Tibial artery (tissue), 4 donors: ENCODE measurements around the gene SKAP1.

Experiments used
- DNase-seq, 2 donors: peaks; one replicate each; pipeline ENCODE4 v3.0.0-alpha.2; 2019
- H3K27ac ChIP-seq, 2 donors: fragments of 200-600 bp; sonication (generic) in 1 of 2; 1 replicate in 1 of 2; 2 replicates in 1 of 2; pipeline ENCODE4 v1.5.1; 2018 to 2019; ENCODE audit warnings: mild to moderate bottlenecking in 1 of 2
- H3K27me3 ChIP-seq, 2 donors: fragments of 200-600 bp; sonication (generic) in 1 of 2; one replicate each; pipeline versions ENCODE4 v1.5.1 to v1.6.0; 2016 to 2019
- H3K36me3 ChIP-seq, 3 donors: fragments of 200-600 bp; sonication (generic) in 2 of 3; one replicate each; pipeline ENCODE4 v1.5.1; 2016 to 2019; ENCODE audit warnings: mild to moderate bottlenecking in 2 of 3
- H3K4me1 ChIP-seq, 4 donors: fragments of 200-600 bp; sonication (generic) in 2 of 4; 1 replicate in 3 of 4; 2 replicates in 1 of 4; pipeline ENCODE4 v1.5.1; 2016 to 2019
- H3K4me3 ChIP-seq, 2 donors: fragments of 200-600 bp; sonication (generic) in 1 of 2; 1 replicate in 1 of 2; 2 replicates in 1 of 2; pipeline ENCODE4 v1.5.1; 2018 to 2019; ENCODE audit warnings: mild to moderate bottlenecking in 2 of 2
- H3K9me3 ChIP-seq, 3 donors: fragments of 200-600 bp; sonication (generic) in 1 of 3; one replicate each; pipeline ENCODE4 v1.5.1; 2016 to 2019
- intact Hi-C: fragments of 100-400 bp; cut with DNase I; formaldehyde crosslinking; loops from one replicate; pipeline ENCODE4 v1.15.0; 2023; ENCODE audit warnings: low total_unique reads
- TF ChIP-seq, protein P1 (sequence below), 2 experiments: fragments of 200-600 bp in 1 of 2; fragments of 450-650 bp in 1 of 2; IDR thresholded peaks; one replicate each; pipeline ENCODE4 v1.5.1; 2017 to 2019; ENCODE audit warnings: antibody characterized with exemption in 2 of 2, mild to moderate bottlenecking in 1 of 2, moderate library complexity in 1 of 2

SKAP1 gene

DNA sequence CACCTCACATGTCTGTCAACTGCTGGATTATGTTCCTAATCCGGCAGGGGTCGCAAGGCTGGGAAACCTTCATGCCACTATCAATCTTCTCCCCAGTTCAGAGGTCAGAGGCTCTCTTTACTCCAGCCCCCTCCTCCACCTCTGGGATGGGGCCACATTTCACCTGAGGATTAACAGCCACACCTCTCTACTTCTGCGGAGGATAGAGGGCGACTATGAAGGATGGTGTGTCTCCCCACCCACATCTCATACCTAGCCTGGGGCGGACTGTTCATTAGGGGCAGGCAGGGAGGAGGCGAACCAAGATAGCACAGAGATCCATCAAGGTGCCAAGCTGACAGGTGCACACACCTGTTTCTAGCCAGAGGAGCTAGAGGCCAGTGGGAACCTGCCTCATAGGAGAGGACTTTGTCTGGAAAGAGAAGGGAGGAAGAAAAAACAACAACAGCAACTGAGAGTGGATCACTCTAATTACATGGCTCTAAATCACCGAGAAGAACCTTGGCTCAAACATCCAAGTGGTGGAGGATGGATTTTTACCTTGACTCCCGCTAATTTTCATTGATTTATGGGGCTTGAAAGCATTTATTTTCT, 41.9 kb upstream of the SKAP1 start:
- H3K27ac ChIP-seq, result no peak overlapping the region
- H3K27me3 ChIP-seq, result peaks cover 0 to 53% of the 10 kb centered on the region in 2 donors
- H3K4me3 ChIP-seq, result no peak overlapping the region
- H3K4me1 ChIP-seq, result no peaks in the 10 kb centered on the region
- no peak for DNase-seq
- H3K36me3 ChIP-seq, result no peaks in the 10 kb centered on the region
- intact Hi-C loops, result no loop called here
- TF ChIP-seq, protein P1, sequence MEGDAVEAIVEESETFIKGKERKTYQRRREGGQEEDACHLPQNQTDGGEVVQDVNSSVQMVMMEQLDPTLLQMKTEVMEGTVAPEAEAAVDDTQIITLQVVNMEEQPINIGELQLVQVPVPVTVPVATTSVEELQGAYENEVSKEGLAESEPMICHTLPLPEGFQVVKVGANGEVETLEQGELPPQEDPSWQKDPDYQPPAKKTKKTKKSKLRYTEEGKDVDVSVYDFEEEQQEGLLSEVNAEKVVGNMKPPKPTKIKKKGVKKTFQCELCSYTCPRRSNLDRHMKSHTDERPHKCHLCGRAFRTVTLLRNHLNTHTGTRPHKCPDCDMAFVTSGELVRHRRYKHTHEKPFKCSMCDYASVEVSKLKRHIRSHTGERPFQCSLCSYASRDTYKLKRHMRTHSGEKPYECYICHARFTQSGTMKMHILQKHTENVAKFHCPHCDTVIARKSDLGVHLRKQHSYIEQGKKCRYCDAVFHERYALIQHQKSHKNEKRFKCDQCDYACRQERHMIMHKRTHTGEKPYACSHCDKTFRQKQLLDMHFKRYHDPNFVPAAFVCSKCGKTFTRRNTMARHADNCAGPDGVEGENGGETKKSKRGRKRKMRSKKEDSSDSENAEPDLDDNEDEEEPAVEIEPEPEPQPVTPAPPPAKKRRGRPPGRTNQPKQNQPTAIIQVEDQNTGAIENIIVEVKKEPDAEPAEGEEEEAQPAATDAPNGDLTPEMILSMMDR (IDR thresholded peaks at IDR 0.05), result no peak
- no peaks in the 10 kb centered on the region for H3K9me3 ChIP-seq

DNA sequence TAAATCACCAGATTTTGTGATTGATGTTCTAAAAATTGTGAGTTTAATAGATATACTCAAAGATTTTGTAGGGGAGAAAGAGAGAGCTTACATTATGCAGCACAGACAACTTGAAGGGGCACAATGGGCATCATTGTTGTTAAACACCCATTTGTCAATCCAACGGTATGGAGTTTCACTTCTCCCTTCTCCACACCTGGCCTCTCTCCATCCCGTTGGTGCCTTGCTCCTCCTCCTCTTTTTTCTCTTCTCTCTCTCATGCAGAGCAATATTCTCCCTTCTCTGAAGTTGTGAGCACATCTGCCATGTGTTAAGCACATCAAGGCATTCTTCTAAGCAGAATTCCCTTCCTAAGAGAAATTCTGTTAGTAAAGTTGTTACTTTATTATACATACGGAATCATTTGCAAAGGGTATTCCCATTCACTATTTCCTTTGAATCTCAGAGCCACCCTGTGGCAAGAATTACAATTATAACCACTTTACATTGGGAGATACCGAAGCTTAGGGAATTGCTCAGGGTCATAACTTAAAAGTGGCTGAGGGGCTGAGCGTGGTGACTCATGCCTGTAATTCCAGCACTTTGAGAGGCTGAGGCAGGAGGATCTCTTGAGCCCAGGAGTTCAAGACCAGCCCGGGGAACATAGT, 40.5 kb upstream of the SKAP1 start:
- Histone ChIP-seq H3K4me1 (no peaks in the 10 kb centered on the region), H3K27me3 (peaks cover 0 to 63% of the 10 kb centered on the region in 2 donors), H3K4me3 (no peak overlapping the region), H3K36me3 (no peaks in the 10 kb centered on the region), H3K9me3 (no peaks in the 10 kb centered on the region), H3K27ac (no peak overlapping the region)
- no peak for DNase-seq
- TF ChIP-seq, protein P1 (IDR thresholded peaks at IDR 0.05), result no peak
- intact Hi-C loops, result no loop called here

DNA sequence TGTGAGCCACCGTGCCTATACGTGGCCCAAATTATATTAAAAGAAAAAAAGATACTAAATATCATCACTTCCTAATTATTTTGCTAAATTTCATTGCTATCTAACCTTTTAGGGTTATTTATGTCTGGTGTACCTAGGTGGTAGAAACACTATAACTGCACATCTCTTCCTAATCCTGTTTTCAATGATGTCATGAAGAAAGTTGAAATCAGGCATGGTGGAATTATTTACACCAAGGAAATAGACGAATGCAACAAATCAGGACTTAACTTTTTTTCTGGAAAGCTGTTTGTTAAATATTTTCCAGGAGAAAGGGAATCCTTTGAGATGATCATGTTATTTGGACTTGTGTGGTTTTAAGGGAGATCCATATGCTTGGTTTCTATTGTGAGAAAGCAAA, 39.2 kb upstream of the SKAP1 start:
- Histone ChIP-seq H3K9me3 (no peaks in the 10 kb centered on the region), H3K4me1 (no peaks in the 10 kb centered on the region), H3K27ac (no peak overlapping the region), H3K36me3 (no peaks in the 10 kb centered on the region), H3K27me3 (peaks cover 0 to 68% of the 10 kb centered on the region in 2 donors), H3K4me3 (no peak overlapping the region)
- DNase-seq, result no peak
- intact Hi-C loops, result no loop called here
- TF ChIP-seq, protein P1 (IDR thresholded peaks at IDR 0.05), result no peak

DNA sequence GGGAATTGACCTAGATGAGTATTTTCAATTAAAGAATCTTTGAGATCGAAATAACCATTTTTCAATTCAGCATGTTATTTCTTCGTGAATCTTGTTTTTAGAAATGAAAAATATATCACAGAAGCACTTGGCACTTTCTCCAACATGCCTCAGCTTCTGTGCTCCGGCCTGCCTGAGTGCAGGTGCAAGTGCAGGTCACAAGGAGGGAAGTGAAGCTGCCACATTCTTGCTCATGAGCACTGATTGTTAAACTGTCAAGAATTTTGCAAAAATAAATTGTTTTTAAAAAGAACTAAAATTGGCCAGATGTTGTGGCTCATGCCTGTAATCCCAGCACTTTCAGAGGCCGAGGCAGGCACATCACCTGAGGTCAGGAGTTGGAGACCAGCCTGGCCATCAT, 38.3 kb upstream of the SKAP1 start:
- Histone ChIP-seq H3K27ac (no peak overlapping the region), H3K9me3 (no peaks in the 10 kb centered on the region), H3K27me3 (peaks cover 0 to 62% of the 10 kb centered on the region in 2 donors), H3K4me1 (no peaks in the 10 kb centered on the region), H3K36me3 (no peaks in the 10 kb centered on the region), H3K4me3 (no peak overlapping the region)
- DNase-seq, result no peak
- TF ChIP-seq, protein P1 (IDR thresholded peaks at IDR 0.05), result no peak
- intact Hi-C loops, result no loop called here

DNA sequence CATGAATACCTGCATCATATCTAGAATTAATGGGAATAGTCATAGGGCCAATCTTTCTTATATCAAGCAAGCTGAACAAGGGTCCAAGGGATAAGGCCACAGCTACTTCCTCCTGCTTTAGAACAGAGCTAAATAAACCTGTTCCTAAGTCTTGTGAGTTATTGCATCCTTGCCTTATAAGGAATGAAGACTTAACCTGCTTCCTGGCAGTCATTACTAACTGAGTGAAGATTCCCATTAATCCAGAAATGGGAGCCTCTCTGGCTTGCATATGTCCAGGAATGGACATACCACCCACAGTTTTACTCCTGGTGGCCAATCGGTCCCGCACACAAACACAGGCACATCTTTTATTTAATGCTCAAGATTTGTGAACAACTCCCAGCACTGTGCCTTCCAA, 35.9 kb upstream of the SKAP1 start:
- H3K4me1 ChIP-seq, result no peaks in the 10 kb centered on the region
- H3K27ac ChIP-seq, result no peak overlapping the region
- intact Hi-C loops, result no loop called here
- peaks cover 0 to 62% of the 10 kb centered on the region in 2 donors for H3K27me3 ChIP-seq
- no peaks in the 10 kb centered on the region for H3K36me3 ChIP-seq
- TF ChIP-seq, protein P1 (IDR thresholded peaks at IDR 0.05), result no peak
- H3K9me3 ChIP-seq, result no peaks in the 10 kb centered on the region
- DNase-seq, result no peak
- H3K4me3 ChIP-seq, result no peak overlapping the region
